ENCODE results near the gene GRM1. TPM values are rescaled to one million over a fixed set of nuclear protein-coding genes. Genes with fewer than 3 reads are reported as not detected.

The GRM1 gene
- total and polyA plus RNA-seq, 9 of the 15 experiments (the other 6 are each of a cell fraction or from before 2014, with no cell fraction given), result not detected

DNA sequence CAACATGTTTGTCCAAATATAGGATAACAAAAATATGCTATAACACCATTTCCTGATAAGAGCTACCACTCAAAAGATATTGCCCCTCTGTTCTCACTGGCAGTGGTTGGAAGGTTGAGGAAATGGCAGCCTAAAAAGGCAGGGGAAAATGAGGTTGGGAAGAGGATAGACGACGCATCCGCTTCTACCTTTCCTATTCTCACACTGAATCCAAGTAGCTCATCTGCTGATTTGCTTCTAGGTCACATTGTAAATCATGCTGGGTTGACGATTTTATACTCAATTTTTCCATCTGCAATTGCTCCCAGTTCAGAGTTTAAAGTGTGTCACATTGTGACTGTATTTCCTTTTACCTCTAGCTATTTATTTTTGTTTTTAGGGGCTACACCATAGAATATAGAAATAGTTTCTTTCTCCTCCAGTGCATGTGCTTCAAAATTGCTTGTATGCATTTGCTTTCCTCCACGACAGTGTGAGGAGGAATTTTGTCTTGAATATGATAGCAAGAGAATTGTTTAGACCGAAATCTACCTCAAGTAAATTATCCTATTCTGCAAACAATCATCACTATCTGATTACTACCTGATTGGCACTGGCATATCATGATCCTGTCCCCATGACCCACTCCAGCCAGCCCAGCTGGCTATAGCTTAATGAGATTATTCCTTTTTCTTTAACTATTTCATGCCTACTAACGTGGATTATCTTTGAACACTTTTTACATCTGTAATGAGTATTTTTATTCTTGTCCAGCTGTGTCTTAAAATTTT lies 335.2 kb downstream of the GRM1 start:
- FAIRE-seq, result no peak
- H3K36me3 ChIP-seq (ENCODE audit: control insufficient read depth, insufficient read depth, low read length), result no peaks in the 10 kb centered on the region
- H3K4me2 ChIP-seq (ENCODE audit: insufficient read depth, low read length), result no peak overlapping the region
- H3K9me3 ChIP-seq (replicated peaks; ENCODE audit: control insufficient read depth, insufficient read depth, low read depth, low read length), result no peaks in the 10 kb centered on the region
- H3K27me3 ChIP-seq (ENCODE audit: control insufficient read depth in 2 of 2, insufficient read depth in 2 of 2, low read length in 2 of 2), result no peaks in the 10 kb centered on the region
- in situ Hi-C loops (cut with MboI), result no loop called here
- no peak for TF ChIP-seq ZNF76 (CRISPR knock-in tag; IDR thresholded peaks at IDR 0.05; ENCODE audit: borderline replicate concordance)
- TF ChIP-seq, protein P1, sequence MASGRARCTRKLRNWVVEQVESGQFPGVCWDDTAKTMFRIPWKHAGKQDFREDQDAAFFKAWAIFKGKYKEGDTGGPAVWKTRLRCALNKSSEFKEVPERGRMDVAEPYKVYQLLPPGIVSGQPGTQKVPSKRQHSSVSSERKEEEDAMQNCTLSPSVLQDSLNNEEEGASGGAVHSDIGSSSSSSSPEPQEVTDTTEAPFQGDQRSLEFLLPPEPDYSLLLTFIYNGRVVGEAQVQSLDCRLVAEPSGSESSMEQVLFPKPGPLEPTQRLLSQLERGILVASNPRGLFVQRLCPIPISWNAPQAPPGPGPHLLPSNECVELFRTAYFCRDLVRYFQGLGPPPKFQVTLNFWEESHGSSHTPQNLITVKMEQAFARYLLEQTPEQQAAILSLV (tag; IDR thresholded peaks at IDR 0.05), result no peak
- no peak for TF ChIP-seq RBM25 (IDR thresholded peaks at IDR 0.05; ENCODE audit: low read depth, low read length, severe bottlenecking)
- TF ChIP-seq ZNF764 (CRISPR knock-in tag; IDR thresholded peaks at IDR 0.05; ENCODE audit: low read depth), result no peak
- TF ChIP-seq, protein P2, sequence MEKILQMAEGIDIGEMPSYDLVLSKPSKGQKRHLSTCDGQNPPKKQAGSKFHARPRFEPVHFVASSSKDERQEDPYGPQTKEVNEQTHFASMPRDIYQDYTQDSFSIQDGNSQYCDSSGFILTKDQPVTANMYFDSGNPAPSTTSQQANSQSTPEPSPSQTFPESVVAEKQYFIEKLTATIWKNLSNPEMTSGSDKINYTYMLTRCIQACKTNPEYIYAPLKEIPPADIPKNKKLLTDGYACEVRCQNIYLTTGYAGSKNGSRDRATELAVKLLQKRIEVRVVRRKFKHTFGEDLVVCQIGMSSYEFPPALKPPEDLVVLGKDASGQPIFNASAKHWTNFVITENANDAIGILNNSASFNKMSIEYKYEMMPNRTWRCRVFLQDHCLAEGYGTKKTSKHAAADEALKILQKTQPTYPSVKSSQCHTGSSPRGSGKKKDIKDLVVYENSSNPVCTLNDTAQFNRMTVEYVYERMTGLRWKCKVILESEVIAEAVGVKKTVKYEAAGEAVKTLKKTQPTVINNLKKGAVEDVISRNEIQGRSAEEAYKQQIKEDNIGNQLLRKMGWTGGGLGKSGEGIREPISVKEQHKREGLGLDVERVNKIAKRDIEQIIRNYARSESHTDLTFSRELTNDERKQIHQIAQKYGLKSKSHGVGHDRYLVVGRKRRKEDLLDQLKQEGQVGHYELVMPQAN (IDR thresholded peaks at IDR 0.05; ENCODE audit: borderline replicate concordance), result no peak
- TF ChIP-seq XRCC4 (IDR thresholded peaks at IDR 0.05; ENCODE audit: extremely low read depth, insufficient read depth, insufficient read length), result no peak
- TF ChIP-seq ATF7 (IDR thresholded peaks at IDR 0.05), result no peak
- TF ChIP-seq JUNB (CRISPR knock-in tag; conservative IDR thresholded peaks at IDR 0.05), result no peak
- no peak for TF ChIP-seq ZNF347 (CRISPR knock-in tag; IDR thresholded peaks at IDR 0.05; ENCODE audit: low read depth)
- TF ChIP-seq, protein P3, sequence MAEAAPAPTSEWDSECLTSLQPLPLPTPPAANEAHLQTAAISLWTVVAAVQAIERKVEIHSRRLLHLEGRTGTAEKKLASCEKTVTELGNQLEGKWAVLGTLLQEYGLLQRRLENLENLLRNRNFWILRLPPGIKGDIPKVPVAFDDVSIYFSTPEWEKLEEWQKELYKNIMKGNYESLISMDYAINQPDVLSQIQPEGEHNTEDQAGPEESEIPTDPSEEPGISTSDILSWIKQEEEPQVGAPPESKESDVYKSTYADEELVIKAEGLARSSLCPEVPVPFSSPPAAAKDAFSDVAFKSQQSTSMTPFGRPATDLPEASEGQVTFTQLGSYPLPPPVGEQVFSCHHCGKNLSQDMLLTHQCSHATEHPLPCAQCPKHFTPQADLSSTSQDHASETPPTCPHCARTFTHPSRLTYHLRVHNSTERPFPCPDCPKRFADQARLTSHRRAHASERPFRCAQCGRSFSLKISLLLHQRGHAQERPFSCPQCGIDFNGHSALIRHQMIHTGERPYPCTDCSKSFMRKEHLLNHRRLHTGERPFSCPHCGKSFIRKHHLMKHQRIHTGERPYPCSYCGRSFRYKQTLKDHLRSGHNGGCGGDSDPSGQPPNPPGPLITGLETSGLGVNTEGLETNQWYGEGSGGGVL (CRISPR knock-in tag; IDR thresholded peaks at IDR 0.05), result no peak
- no peak for TF ChIP-seq ZNF3 (CRISPR knock-in tag; IDR thresholded peaks at IDR 0.05)
- TF ChIP-seq DIDO1 (tag; IDR thresholded peaks at IDR 0.05; ENCODE audit: low read depth), result no peak
- no peak for TF ChIP-seq ZNF121 (CRISPR knock-in tag; conservative IDR thresholded peaks at IDR 0.05)
- no peak for TF ChIP-seq SAFB (IDR thresholded peaks at IDR 0.05; ENCODE audit: borderline replicate concordance, low read depth, low read length)
- ChIA-PET CTCF (ENCODE audit: low intra/inter-chr PET ratio) (no interaction called here), POLR2A (interaction anchor here (0.7 to 0.8 kb wide), 2 partner anchors 15 to 66 kb away, joined by 3 read pairs; no protein-coding TSS in a partner anchor)
- DNase-seq (ENCODE audit: extremely low read depth in 1 of 4, low spot score in 3 of 4), result no peak
- H3K79me2 ChIP-seq (ENCODE audit: control insufficient read depth, insufficient read depth, low read length), result no peaks in the 10 kb centered on the region
- H2AFZ ChIP-seq (ENCODE audit: low read depth, low read length), result no peak overlapping the region
- intact Hi-C loops (cut with micrococcal nuclease), result no loop called here
- H3K4me1 ChIP-seq (replicated peaks in 1 of 2; ENCODE audit: control insufficient read depth in 2 of 2, insufficient read depth in 2 of 2, low read length in 2 of 2), result no peaks in the 10 kb centered on the region
- no peaks in the 10 kb centered on the region for H3K9me1 ChIP-seq (ENCODE audit: control insufficient read depth, insufficient read depth, low read length)
- 1% methylated on average over 7 of the region's 7 CpGs for WGBS (ENCODE audit: insufficient coverage, low coverage, missing lambda C conversion rate)
- no peak overlapping the region for H3K4me3 ChIP-seq
- no peak overlapping the region for H3K27ac ChIP-seq (ENCODE audit: extremely low read depth, low read depth, low read length)
- H3K9ac ChIP-seq (ENCODE audit: insufficient read depth in 1 of 2, low read depth in 2 of 2, low read length in 2 of 2), result no peak overlapping the region
- no peaks in the 10 kb centered on the region for H4K20me1 ChIP-seq (replicated peaks; ENCODE audit: control insufficient read depth, insufficient read depth, low read length)
- BruUV-seq (replicated peaks), result no TSS peak
- no peak for ATAC-seq
